ENCODE results near the gene TBC1D8.

The TBC1D8 gene

DNA sequence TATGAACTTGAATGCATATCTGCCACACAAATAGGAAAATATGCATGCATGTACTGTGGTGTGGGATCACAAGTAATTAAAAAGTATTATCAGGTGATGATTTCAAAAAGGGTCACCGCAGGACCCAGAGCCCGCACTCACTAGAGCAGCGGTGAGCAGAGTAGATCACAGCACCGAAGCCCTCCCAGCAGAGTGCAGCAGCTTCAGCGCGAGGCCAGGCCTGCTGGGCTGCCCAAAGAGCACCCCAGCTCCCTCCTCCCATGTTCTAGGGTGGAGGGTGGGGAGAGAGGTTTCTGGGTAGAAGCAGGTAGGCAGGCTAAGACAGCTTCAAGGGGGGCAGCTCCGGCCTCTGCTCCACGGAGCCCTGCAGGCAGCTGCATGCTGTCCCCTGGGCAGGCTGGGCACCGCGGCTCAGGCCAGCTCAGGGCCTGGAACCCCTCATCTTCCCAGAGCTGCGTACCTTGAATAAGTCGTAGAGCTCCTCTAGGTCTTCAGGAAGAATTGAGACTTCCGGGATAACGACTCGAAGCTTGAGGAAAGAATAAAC, 124.2 kb downstream of the TBC1D8 start:
- DNase-seq: no peak

DNA sequence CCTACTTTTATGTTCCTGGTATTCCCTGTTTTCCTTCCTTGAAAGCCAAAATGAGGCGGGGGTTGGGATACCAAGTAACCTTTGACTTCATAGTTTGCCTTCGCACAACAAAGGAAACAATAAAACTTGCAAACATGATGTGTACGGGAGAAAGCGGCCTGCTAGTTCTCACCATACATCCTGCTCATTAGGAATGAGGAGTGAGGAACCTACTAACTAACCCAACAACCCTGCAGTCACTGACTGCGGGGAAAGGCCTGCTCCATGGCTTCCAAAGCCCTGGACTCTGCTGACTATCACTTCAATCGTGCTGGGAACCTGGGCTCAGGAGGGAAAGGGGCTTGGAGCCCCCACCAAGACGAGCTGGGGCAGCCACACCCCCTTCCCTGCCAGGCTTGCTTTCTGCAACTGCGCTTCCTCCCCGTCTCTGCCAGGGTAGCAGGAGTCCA, 124.9 kb downstream of the TBC1D8 start:
- DNase-seq: no peak

DNA sequence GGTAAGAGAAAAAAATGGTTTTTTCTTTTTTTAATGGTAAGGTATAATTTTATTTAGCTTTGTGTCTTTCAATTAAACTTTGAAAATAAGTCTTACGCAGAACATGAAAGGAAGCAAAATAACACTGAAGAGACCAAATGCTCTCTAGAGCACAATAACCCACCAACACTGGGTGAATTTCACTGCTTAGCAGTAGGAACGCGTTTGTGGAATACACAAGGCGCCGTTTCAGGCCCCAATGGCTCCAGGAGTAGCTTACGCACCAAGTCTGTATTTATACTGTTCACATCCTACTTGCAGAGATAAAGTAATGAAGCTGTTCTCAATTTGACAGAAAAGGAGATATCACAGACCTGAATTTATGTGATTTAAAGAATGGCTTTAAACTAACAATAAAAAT, 125.6 kb downstream of the TBC1D8 start:
- no peak for DNase-seq

DNA sequence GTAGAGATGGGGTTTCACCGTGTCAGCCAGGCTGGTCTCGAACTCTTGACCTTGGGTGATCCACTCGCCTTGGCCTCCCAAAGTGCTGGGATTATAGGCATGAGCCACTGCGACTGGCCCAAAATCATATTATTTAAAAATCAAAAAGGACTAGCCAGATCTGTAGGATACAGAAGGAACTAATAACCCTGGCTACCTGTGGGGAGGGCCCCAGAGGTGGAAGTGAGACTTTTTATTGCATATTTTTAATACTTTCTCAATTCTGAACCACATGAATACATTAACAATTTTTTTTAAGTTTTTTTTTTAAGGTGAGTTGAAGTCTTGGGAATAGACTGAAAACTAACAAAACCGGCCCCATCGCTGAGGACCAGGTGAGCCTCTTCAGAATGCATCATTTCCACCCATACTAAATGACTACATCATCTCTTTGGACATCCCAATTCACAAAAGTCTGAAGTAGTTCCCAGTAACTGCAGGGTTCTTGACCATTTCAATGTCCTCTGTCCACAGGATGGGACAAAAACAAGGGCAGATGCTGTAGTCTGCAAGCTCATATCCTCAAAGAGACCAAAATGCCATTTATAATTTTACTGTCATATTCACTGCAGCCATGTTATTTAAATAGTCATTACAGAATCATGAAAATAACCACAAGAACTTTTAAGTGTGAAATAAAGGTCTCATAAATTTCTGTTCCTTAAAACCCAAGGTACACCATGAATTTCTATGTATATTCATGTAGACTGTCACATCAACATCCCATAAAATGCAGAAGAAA, 127.7 kb downstream of the TBC1D8 start:
- DNase-seq: no peak

DNA sequence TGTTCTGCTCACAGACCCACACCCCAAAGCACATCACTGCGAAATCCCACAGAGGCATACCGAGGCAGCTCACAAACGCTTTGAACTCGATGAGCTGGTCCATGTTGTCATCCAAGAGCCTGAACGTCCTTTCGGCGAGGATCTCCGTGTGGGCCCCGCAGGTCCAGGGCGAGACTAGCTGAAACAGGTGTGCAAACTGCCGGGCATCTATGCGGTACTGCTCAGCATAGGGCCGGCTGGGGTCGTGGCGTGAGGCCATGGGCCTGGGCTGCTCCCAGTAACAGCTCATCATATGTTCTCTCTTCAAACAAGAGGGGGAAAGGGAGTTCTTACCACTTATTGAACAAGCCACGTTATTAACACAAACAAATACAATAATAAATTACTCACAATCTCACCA, 129.0 kb downstream of the TBC1D8 start:
- DNase-seq: no peak

DNA sequence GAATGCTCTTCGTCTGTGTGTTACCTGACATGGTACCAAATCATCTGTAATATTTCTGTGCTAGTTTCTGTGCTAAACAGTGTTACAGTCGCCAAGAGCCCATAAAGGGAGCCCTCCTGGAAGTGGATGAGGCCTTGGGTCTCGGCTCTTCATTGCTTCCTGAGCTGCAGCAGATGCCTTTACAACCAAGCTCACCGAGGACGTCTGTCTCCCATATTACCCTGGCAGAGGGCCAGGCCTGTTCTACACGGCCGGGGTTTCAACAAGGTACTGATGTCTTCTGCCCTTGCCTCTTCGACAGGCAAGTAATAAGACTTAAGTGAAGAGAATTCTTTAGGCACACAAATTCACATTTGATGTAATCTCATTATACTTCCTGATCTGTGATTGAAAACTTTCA, 132.2 kb downstream of the TBC1D8 start:
- DNase-seq: no peak

DNA sequence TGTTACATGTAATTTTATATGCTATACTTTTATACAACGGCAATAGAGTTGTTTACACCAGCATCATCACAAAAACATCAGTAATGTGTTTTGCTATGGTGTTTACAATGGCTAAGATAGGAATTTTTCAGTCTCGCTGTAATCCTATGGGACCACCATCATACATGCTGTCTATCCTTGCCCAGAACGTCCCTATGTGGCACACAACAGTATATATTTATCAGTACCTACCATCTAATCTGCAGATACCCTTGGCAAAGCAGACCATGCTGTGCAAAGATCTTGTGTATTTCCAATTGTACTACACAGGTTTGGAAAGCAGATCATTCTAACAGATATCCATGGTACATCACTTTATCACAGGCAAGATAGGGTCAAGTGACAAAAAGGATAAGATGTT, 133.8 kb downstream of the TBC1D8 start:
- DNase-seq: no peak

DNA sequence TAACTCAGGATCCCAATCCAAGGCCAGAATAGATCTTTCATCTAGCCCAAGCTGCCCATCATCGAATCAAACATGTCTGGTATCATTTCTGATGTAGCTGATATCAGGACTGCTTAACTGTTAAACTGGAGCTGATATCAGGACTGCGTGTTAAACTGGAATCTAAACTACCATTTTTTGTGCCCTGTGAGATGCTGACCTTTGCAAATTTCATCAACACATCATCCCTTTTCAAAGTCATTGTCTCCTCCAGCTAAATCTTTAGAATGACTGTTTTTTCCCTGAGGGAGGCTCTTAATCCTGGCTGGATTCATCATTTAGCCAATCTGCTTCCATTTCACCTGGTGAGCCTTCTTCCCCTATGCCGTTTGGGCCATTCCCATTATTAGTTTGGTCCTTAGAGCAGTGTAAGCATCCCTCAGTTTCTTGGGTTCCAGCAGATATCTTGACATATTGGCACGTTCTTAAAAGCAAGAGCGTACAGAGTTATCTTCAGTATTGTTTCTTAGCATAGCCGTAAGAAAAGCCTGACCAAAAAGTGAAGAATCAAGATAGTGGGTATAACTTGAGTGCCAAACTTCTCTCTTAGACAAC, 136.8 kb downstream of the TBC1D8 start:
- DNase-seq: no peak

DNA sequence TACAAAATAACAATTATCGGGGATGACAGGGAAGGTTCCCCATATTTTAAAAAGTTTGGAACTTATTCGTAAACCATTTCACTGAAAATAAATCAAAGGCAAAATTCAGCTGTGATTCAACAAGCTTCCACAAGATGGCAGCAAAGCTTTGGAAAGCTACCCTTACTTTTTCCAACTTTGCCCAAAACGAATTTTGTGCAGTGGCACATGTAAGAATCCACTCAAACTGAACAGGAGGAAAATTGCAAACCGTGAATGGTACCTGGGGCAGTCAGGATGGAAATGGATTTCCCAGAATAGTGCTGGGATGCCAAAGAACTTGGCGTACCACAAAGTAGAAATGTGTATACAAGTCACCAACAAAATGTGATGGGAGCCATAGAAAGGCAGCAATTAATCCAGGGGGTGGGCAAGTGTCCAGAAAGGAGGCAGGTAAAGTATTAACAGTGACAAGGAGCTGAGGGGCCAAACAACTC, 138.4 kb downstream of the TBC1D8 start:
- peak; percentile 50 to 75 for DNase-seq

DNA sequence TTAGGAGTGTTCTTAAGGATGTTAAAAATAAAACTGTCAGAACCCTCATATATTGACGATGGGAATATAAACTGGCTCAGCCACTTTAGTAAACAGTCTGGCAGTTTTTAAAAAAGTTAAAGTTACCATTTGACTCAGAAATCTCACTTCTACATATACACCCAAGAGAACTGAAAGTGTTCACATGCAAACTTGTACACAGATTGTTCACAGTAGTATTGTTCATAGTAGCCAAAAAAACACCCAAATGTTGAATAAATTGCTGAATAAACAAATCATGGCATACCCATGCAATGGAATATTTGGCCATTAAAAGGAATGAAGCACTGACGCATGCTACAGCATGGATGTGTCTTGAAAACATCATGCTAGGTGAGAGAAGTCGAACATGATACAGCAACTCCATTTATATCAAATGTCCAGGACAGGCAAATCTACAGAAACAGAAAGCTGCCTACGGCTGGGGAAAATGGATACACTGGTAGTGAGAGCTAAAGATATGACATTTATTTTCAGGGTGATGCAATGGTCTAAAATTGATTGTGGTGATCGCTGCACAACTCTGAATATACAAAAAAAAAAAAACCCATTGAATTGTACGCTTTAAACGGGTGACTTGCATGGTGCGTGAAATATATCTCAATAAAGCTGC, 139.0 kb downstream of the TBC1D8 start:
- no peak for DNase-seq

DNA sequence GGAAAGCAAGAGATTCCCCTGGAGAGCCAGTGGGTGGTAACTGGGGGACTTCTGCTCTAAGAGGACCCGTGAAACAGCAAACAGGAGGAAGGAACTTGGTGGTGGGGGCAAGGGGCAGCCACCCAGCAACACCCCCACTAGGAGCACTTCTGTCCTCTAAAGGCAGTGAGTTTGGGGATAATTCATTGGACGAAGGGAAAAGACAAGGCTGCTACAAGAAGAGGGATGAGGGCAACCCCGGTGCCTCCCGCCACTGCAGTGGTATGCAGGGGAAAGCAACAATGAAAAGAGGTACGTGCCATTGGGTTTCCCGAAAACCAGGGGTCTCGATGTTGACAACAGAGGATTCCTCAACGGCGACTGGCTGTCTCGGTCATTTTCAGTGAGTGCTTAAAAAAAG, 140.0 kb downstream of the TBC1D8 start:
- no peak for DNase-seq

DNA sequence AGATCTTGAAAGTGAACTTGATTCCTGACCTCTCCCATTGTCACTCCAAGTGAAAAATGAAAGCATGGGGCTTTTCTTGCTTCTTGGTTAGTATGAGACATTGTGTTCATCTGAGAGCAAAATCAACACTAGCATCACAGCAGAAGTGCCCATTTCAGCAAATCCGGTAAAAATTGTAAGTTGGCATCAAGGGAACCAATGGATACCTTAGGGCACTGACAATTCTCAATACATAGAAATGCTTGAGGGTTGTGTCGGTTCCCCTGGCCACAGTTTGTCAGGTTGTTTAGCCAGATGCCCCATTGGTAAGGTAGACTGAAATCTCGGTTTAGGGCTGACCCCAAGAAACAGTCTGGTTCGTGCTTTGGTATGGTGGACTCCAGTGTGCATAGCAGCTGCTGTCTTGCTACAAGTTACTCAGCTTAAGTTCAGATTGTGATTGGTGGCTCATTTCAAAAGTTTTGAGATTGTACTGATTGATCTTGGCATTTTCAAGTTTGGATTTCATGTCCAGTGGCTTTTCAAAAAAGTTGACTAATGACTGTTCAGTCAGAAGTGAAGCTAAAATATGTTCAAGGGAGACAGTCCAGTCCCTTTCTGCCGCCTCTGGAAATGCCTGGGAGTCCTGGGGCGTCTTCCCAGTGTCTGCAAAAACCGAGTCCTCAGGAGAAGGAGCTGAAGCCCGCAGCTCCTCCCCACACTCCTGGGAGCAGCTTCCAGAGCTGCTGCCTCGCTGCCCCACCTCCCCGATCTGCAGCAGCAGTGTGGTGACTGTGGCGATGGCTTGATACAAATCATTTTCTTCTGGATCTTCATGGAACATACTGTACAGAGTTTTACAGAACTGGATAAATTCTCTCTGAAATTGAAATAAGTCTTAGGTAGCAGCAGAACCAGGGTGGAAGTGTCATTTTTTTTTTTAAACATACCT, 143.5 kb downstream of the TBC1D8 start:
- DNase-seq: no peak

DNA sequence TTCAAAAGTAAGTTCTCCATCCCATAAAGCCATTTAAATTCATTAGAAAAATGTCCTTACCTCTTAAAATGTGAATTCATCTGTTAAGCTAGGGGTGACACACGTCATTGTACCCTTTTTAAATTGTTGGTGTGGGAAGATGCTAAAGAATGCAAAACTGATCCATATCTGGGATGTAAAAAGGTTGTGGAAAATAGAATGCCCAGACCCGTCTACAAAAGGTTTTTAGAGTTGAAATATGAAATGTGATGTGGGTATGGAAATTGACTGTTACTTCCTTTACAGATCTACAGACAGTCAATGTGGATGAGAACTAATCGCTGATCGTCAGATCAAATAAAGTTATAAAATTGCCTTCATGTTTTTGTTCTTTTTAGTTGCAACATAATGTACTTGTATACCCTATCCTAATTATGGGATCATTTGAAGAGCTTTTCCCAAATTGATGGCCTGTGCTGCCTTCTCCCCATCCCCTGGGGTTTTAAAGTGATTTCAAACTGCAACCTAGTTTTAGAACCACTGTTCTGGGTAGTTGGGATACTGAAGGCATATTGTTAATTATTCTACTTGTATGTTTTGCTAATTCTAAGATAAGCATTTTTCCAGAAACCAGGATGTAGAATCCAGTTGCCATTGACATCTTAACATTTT, 145.0 kb downstream of the TBC1D8 start:
- no peak for DNase-seq

DNA sequence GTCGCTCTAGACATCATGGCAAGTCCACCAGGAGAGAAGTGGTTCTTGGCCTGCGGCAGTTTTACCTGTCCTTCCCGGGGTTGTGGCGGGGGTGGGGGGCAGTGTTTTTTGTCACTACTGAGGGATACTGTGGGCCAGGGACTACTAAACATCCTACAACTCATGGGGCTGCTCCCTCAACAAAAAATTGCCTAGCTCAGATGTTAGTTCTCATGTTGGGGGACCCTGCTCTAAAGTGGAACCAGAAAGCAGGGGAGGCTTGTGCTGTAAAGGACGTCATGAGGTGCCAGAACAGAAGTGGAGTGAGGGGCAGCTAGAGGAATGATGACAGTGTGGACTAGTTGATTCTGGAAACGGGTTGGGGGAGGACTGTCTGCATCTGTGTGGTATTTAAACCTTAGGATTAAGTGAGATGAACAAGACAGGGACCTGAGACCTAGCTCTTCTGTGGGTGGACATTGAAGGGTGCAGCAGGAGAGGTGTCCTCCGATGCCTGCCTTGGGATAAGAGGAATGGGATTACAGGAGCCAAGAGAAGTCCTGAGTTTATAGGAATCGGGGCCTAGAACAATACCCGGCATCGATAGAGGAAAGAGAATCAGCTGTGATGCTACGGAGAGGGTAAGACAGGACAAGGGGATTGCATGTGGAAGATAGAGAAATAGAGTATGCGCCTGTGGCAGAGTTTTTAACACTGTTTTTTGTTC, 146.4 kb downstream of the TBC1D8 start:
- DNase-seq: no peak

DNA sequence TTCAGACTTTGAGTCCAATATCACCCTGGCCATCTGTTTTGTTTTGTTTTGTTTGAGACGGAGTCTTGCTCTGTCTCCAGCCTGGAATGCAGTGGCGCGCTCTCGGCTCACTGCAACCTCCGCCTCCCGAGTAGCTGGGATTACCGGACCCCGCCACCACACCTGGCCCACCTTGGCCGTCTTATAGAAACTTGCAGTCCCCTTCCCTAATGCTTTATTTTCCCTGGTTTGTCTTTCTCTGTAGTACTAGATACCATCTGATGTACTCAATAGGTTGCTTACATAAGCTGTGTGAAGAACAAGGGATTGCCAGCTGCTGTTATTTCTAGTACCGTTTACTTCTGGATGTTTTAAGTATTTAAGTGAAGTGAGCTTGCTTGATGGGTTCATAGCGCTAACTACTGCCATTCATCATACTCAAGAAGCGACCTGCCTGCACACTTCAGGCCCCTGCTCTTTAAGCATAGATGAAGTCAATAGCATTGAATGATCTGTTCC, 147.9 kb downstream of the TBC1D8 start:
- no peak for DNase-seq

DNA sequence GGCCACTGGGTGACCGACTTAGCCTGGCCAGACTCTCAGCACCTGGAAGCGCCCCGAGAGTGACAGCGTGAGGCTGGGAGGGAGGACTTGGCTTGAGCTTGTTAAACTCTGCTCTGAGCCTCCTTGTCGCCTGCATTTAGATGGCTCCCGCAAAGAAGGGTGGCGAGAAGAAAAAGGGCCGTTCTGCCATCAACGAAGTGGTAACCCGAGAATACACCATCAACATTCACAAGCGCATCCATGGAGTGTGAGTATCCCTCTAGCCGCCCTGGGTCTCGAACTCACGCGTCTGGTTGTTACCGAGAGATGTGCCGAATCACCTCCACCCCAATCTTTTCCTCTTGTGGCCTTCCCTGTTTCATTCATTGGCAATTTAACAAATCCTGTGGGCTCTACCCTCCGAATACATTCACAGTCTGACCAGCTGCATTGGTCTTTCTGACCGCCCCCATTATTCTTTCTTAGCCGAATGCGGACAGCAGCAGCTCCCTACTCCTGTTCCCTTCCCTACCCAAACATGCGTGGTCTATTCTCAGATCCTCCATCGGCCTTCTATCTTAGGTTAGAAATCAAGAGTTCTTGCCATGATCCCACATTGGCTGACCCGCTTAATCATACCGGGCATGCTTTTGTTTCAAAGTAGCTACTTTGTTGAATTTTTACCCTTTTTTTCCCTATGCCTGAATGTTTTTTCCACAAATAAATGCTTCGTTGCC, 148.5 kb downstream of the TBC1D8 start:
- DNase-seq: peak in 1 of 2 donors; percentile 29

DNA sequence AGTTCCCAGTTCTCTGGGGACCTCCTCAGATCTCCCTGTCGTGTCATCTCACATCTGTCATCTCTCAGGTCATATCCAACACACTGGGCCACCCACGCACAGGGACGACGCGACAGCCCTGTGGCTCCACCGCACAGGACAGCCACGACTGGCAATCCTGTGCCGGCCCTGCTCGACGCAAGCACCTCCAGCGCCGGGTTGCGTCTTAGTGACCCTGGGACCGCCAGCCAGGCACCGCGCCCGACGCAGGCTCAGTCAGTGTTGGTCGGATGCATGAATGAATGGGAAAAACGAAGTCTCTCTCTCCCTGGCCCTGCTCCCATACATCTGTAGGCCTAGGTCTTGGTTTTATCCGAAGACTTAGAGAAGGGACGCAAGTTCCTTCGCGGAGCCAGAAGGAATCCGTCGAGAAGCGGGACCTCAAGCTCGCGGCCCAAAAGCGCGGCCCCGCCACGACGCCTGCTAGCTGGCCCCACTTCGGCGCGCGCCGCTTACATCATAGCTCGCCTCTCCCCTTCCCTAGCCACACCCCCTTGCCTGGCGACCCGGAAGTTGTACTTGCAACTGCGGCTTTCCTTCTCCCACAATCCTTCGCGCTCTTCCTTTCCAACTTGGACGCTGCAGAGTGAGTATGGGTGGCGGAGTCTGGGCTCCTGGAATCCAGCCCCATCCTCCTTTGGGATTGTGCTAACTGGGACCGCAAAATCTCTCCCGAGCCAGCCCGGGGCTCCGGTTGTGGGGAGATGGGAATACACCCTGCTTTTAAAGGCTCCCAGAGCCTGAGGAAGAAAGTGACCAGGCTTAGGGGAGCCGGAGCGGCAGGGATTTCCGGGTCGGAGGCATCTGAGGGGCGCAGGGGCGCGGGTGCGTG, 149.3 kb downstream of the TBC1D8 start, which contains the start of gene RPL31:
Gene RPL31 (plus strand): TSS at position 599 of the 871 bp plus-strand sequence. CDS start 413 bp downstream, outside the sequence.
- DNase-seq: peak; percentile 94 to 96

DNA sequence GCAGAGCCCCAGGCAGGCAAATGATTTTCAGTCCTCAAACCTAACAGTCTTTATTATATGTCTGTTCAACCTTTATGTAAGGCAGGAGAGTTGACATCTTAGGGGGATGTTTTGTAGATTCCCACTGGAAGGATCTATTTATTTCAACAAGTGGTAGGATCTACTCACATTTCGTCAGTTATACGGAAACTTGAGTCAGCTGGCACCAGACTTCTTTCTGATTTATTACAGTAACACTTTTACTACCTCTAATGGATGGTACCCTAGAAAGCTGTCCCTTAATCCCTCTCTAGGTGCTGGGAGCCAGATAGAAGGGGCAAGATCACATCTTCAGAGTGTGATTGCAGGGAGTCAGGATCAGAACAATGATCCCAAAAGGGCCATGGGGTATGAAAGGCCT, 151.2 kb downstream of the TBC1D8 start:
- no peak for DNase-seq

DNA sequence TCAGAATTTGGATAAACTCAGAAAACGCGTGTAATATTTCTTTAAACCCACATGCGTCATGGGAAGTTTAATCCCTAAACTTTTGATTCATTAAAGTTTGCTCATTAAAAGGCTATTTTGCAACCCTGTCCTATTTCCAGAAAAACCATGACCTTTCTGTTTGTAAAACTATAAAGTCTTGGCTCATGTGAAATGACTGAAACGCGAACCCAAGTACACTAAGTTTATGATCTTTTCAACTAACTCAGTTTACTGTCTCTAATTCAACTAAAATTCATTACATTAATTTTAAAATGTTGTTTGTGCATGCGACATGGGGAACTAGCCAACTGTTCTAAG, 153.0 kb downstream of the TBC1D8 start:
- no peak for DNase-seq
